Suppressor macrophage treated with lipopolysaccharide for 4 hours (primary cell): ENCODE measurements around the gene KCNN3.

Experiments
- DNase-seq: peaks from one replicate; pipeline ENCODE4 v3.0.0-alpha.2; 2020

KCNN3 gene

GRCh38 chr1:154791292-154792166 lies 78.6 kb downstream of the KCNN3 start:
- peak; percentile 33 for DNase-seq

GRCh38 chr1:154788886-154789285 lies 81.2 kb downstream of the KCNN3 start:
- DNase-seq = no peak

- DNase-seq = no peak
These were observed 81.8 kb downstream of the KCNN3 start for GRCh38 chr1:154788110-154788870.

GRCh38 chr1:154786804-154787570 lies 83.1 kb downstream of the KCNN3 start:
- DNase-seq = no peak

GRCh38 chr1:154784924-154785531 lies 85.1 kb downstream of the KCNN3 start:
- no peak for DNase-seq

GRCh38 chr1:154784416-154784815 lies 85.7 kb downstream of the KCNN3 start:
- DNase-seq = no peak

GRCh38 chr1:154783976-154784375 lies 86.1 kb downstream of the KCNN3 start:
- DNase-seq = no peak

GRCh38 chr1:154780541-154780940 lies 89.5 kb downstream of the KCNN3 start:
- DNase-seq = no peak

GRCh38 chr1:154779551-154780189 lies 90.4 kb downstream of the KCNN3 start:
- DNase-seq = no peak

- DNase-seq = no peak
These were observed 91.1 kb downstream of the KCNN3 start for GRCh38 chr1:154778944-154779343.

GRCh38 chr1:154778275-154778674 lies 91.8 kb downstream of the KCNN3 start:
- no peak for DNase-seq

GRCh38 chr1:154777781-154778180 lies 92.3 kb downstream of the KCNN3 start:
- no peak for DNase-seq

- DNase-seq = peak; percentile 21
These were observed 92.9 kb downstream of the KCNN3 start for GRCh38 chr1:154777154-154777553.

GRCh38 chr1:154775621-154776605 lies 94.2 kb downstream of the KCNN3 start:
- no peak for DNase-seq

GRCh38 chr1:154774175-154774855 lies 95.8 kb downstream of the KCNN3 start:
- DNase-seq = no peak

- no peak for DNase-seq
These were observed 96.5 kb downstream of the KCNN3 start for GRCh38 chr1:154773551-154773950.

GRCh38 chr1:154772606-154773506 lies 97.2 kb downstream of the KCNN3 start:
- no peak for DNase-seq

GRCh38 chr1:154772056-154772455 lies 98.0 kb downstream of the KCNN3 start:
- no peak for DNase-seq

GRCh38 chr1:154770897-154771594 lies 99.0 kb downstream of the KCNN3 start:
- no peak for DNase-seq
